Panc1 (cell line): Measurements from ENCODE around the gene SPR. TPM values are rescaled to one million over a fixed set of nuclear protein-coding genes. Genes with fewer than 3 reads are reported as not detected.

ENCODE experiments used
- ATAC-seq: fragments of 200-7000 bp; cut with Tn5 transposase; 2 replicates; pipeline ENCODE4 v1.9.1; 2020; ENCODE audit warnings: mild to moderate bottlenecking, moderate library complexity
- BruUV-seq: library from RNA; stranded (reverse); fragments of 400-500 nt; replicated peaks from 2 replicates; lab custom pipeline; 2021; lab: Mats Ljungman, UMichigan
- CTCF ChIA-PET: fragments of 300-600 bp; sonication (Branson Sonifier 250); formaldehyde crosslinking; loops from one replicate; lab custom pipeline; 2022; ENCODE audit warnings: antibody characterized with exemption; lab: Charles Lee
- POLR2A ChIA-PET: fragments of 300-600 bp; sonication (Branson Sonifier 250); formaldehyde crosslinking; loops from one replicate; lab custom pipeline; 2022; ENCODE audit warnings: antibody characterized with exemption; lab: Charles Lee
- DNase-seq: peaks from one replicate; pipeline ENCODE4 v3.0.0-alpha.2; 2010; ENCODE audit warnings: low read depth, low spot score
- H3K27ac ChIP-seq: 2 replicates; pipeline ENCODE4 v1.5.1; 2011; ENCODE audit warnings: mild to moderate bottlenecking, low read length, inconsistent platforms
- H3K27me3 ChIP-seq: fragments of 200-500 bp; sonication (Bioruptor generic); 2 replicates; pipeline ENCODE4 v1.6.0; 2014; ENCODE audit warnings: low read length, inconsistent platforms; ENCODE audit not compliant: control insufficient read depth, insufficient read depth
- H3K36me3 ChIP-seq: fragments of 200-500 bp; sonication (Bioruptor generic); 2 replicates; pipeline ENCODE4 v1.5.1; 2014; ENCODE audit warnings: inconsistent platforms, mild to moderate bottlenecking, low read length, moderate library complexity; ENCODE audit not compliant: control insufficient read depth, insufficient read depth
- H3K4me1 ChIP-seq: 2 replicates; pipeline ENCODE4 v1.5.1; 2011; ENCODE audit warnings: inconsistent platforms, mild to moderate bottlenecking, low read length, moderate library complexity; ENCODE audit not compliant: control insufficient read depth, insufficient read depth
- H3K4me3 ChIP-seq, 2 experiments: 2 replicates each; pipeline ENCODE4 v1.5.1; 2011 to 2012; ENCODE audit warnings: low read depth in 2 of 2, low read length in 2 of 2, mild to moderate bottlenecking in 2 of 2, inconsistent platforms in 1 of 2, moderate library complexity in 1 of 2
- H3K9me3 ChIP-seq: fragments of 200-500 bp; sonication (Bioruptor generic); 2 replicates; pipeline ENCODE4 v1.5.1; 2014; ENCODE audit warnings: low read depth, mild to moderate bottlenecking, inconsistent platforms, low read length, moderate library complexity; ENCODE audit not compliant: control insufficient read depth, insufficient read depth
- POLR2AphosphoS5 ChIP-seq: IDR thresholded peaks from 2 replicates; pipeline ENCODE4 v1.6.1; 2012; ENCODE audit warnings: mild to moderate bottlenecking, low read depth, low read length, moderate library complexity
- SIN3A ChIP-seq: IDR thresholded peaks from 2 replicates; pipeline ENCODE4 v1.6.1; 2012; ENCODE audit warnings: low read depth, mild to moderate bottlenecking, low read length, moderate library complexity, borderline replicate concordance; ENCODE audit not compliant: insufficient read depth
- TCF7L2 ChIP-seq: IDR thresholded peaks from 2 replicates; pipeline ENCODE4 v1.6.1; 2011; ENCODE audit warnings: mild to moderate bottlenecking, low read depth, low read length, inconsistent platforms
- in situ Hi-C: cut with HindIII; loops from 2 replicates; pipeline ENCODE4 v1.10.0; 2016; ENCODE audit warnings: low sequenced_read_pairs, low pct_unique_long_range_greater_than_20kb
- intact Hi-C: fragments of 100-400 bp; cut with micrococcal nuclease; formaldehyde crosslinking; loops from one replicate; pipeline ENCODE4 v1.10.0; 2022; ENCODE audit not compliant: unreplicated experiment
- total RNA-seq: library from RNA; stranded (reverse); gene quantifications from one replicate; pipeline ENCODE4 v1.2.1, GENCODE V29; 2021; ENCODE audit not compliant: unreplicated experiment
- TF ChIP-seq, protein P1 (sequence below): fragments of 450-650 bp; IDR thresholded peaks from 2 replicates; pipeline ENCODE4 v1.5.1; 2017; ENCODE audit warnings: mild to moderate bottlenecking
- TF ChIP-seq, protein P2 (sequence below), 2 experiments: IDR thresholded peaks; 2 replicates each; pipeline ENCODE4 v1.6.1; 2011 to 2012; ENCODE audit warnings: low read depth in 2 of 2, control low read depth in 1 of 2, low read length in 1 of 2, mild to moderate bottlenecking in 1 of 2, moderate library complexity in 1 of 2; ENCODE audit not compliant: insufficient read depth in 1 of 2

SPR gene
- total RNA-seq, 1 experiment from 2014 or later = 75.4 TPM

DNA sequence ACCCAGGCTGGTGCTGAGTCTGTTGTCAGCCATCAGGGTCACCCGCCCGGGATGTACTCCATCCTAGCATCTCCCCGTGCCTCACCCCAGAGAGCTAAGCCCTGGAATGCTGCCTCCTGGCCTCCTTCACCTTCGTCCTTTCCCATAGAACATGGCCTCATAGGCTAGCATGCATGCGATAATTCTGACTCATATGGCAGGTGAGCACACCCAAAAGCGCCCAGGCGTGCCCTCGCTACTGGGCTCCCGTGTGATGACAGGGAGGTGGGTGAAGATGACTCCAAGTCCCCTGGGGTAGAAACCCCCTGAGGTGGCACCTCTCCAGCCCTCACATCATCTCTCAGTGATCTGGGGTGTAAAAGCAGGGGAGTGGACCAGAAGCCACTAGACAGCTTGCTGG lies 7.3 kb downstream of the SPR start:
- H3K9me3 ChIP-seq = no peaks in the 10 kb centered on the region
- BruUV-seq = no TSS peak
- no peak for DNase-seq
- H3K4me1 ChIP-seq = no peaks in the 10 kb centered on the region
- in situ Hi-C loops = no loop called here
- intact Hi-C loops = loop anchor here (5.0 kb wide), 2 partner anchors 268 to 283 kb away; no protein-coding TSS in a partner anchor
- no peak for ATAC-seq
- H3K36me3 ChIP-seq = no peaks in the 10 kb centered on the region; the same call in 1 of the 2 replicates
- H3K27ac ChIP-seq = no peak overlapping the region
- no peak overlapping the region for H3K4me3 ChIP-seq
- no peaks in the 10 kb centered on the region for H3K27me3 ChIP-seq
- ChIA-PET CTCF (interaction anchor here (0.6 to 4.0 kb wide), 6 partner anchors 9 to 1991 kb away, joined by 3 to 30 read pairs (median 12); no protein-coding TSS in a partner anchor), POLR2A (interaction anchor here (0.6 kb wide), 1 partner anchor 234 kb away, joined by 3 read pairs; no protein-coding TSS in a partner anchor)
- TF ChIP-seq POLR2AphosphoS5 (no peak), SIN3A (no peak), TCF7L2 (no peak)
- TF ChIP-seq, protein P1, sequence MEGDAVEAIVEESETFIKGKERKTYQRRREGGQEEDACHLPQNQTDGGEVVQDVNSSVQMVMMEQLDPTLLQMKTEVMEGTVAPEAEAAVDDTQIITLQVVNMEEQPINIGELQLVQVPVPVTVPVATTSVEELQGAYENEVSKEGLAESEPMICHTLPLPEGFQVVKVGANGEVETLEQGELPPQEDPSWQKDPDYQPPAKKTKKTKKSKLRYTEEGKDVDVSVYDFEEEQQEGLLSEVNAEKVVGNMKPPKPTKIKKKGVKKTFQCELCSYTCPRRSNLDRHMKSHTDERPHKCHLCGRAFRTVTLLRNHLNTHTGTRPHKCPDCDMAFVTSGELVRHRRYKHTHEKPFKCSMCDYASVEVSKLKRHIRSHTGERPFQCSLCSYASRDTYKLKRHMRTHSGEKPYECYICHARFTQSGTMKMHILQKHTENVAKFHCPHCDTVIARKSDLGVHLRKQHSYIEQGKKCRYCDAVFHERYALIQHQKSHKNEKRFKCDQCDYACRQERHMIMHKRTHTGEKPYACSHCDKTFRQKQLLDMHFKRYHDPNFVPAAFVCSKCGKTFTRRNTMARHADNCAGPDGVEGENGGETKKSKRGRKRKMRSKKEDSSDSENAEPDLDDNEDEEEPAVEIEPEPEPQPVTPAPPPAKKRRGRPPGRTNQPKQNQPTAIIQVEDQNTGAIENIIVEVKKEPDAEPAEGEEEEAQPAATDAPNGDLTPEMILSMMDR = no peak
- TF ChIP-seq, protein P2, sequence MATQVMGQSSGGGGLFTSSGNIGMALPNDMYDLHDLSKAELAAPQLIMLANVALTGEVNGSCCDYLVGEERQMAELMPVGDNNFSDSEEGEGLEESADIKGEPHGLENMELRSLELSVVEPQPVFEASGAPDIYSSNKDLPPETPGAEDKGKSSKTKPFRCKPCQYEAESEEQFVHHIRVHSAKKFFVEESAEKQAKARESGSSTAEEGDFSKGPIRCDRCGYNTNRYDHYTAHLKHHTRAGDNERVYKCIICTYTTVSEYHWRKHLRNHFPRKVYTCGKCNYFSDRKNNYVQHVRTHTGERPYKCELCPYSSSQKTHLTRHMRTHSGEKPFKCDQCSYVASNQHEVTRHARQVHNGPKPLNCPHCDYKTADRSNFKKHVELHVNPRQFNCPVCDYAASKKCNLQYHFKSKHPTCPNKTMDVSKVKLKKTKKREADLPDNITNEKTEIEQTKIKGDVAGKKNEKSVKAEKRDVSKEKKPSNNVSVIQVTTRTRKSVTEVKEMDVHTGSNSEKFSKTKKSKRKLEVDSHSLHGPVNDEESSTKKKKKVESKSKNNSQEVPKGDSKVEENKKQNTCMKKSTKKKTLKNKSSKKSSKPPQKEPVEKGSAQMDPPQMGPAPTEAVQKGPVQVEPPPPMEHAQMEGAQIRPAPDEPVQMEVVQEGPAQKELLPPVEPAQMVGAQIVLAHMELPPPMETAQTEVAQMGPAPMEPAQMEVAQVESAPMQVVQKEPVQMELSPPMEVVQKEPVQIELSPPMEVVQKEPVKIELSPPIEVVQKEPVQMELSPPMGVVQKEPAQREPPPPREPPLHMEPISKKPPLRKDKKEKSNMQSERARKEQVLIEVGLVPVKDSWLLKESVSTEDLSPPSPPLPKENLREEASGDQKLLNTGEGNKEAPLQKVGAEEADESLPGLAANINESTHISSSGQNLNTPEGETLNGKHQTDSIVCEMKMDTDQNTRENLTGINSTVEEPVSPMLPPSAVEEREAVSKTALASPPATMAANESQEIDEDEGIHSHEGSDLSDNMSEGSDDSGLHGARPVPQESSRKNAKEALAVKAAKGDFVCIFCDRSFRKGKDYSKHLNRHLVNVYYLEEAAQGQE (IDR thresholded peaks at IDR 0.05; ENCODE audit: insufficient read depth in 1 of 2, low read depth in 2 of 2, low read length in 1 of 2) = no peak

DNA sequence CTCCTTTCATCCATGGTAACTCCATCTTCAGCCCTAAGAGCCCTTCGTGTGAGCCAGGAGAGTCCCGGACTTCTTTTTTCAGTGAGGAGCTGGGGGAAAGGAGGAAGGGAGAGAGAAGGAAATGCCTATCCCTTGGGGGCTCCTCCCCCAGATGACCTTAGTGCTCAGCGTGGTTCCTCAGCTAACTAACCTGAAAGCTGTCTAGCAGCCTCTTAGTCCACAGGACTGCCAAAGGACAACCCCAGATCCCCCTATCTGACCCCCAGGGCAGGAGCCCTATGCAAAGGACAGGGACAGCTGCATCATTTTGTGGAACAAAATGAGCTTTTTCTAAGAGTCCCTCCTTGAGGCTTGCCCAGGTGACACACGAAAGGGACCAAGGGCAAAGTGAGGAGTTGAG lies 7.9 kb downstream of the SPR start:
- in situ Hi-C loops = no loop called here
- intact Hi-C loops = no loop called here
- no peaks in the 10 kb centered on the region for H3K9me3 ChIP-seq
- no peak overlapping the region for H3K27ac ChIP-seq
- TF ChIP-seq, protein P1 = no peak
- TF ChIP-seq POLR2AphosphoS5 (no peak), SIN3A (no peak), TCF7L2 (no peak)
- TF ChIP-seq, protein P2 (IDR thresholded peaks at IDR 0.05; ENCODE audit: insufficient read depth in 1 of 2, low read depth in 2 of 2, low read length in 1 of 2) = no peak
- no peaks in the 10 kb centered on the region; the same call in 1 of the 2 replicates for H3K36me3 ChIP-seq
- no peaks in the 10 kb centered on the region for H3K27me3 ChIP-seq
- POLR2A ChIA-PET = no interaction called here
- no peak for ATAC-seq
- no peak for DNase-seq
- no TSS peak for BruUV-seq
- CTCF ChIA-PET = interaction anchor here (3.3 to 4.0 kb wide), 3 partner anchors 40 to 282 kb away, joined by 20 to 30 read pairs (median 27); no protein-coding TSS in a partner anchor
- H3K4me3 ChIP-seq = no peak overlapping the region
- H3K4me1 ChIP-seq = no peaks in the 10 kb centered on the region
